Glomerular visceral epithelial cell (primary cell): ENCODE results near the gene B4GALT5.

Source experiments
- DNase-seq: peaks from one replicate; pipeline ENCODE4 v3.0.0-alpha.2; 2016; ENCODE audit errors: extremely low spot score

The B4GALT5 gene

DNA sequence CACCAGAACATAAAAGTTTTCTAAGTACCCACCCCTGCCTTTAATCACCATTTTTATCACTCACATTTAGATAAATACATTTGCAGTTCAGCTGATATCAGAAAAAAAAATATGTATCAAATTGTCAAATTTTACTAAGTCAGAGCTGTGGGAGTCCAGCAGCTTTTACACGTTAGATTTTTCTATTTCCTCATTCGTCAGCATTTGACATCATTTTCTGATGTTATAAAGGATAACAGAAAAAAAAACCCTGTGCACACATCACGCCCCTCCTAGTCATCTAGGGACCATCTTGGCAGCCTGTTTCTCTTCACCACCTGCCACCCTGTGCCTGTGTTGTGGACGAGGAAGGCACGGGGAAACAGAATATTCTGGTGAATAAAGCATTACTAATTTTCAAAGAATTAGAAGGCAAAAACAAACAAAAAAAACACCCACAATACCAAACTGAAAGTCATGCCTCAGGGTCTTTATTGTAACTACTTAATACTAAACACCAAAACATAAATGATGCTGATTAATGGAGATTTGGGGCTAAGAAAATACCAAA, 12.4 kb downstream of the B4GALT5 start:
- no peak for DNase-seq

DNA sequence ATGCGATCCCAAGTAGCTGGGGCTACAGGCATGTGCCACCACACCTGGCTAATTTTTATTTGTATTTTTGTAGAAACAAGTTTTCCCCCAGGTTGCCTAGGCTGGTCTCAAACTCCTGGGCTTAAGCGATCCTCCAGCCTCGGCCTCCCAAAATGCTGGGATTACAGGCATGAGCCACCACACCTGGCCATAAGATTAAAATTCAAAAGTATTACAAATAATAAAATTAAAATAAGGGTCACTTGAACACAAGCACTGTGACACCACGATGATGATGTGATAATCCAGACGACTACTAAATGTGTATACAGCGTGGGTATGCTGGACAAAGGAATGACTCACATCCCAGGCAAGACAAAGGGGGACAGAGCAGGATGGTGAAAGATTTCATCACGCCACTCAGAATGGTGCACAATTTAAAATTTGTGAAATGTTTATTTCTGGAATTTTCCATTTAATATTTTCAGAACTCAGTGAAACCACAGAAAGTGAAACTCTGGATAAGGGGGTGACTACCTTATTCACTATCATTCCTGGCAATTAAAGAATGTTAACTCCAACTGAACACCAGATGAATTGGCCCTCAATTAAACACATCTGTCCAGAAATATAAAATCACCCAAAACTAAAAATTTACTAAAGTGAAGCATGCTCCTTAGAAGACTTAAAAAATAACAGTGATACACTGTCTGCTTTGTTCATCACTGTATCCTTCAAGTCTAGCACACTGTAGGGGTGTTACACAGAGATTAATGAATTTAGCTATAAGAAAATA, 13.1 kb downstream of the B4GALT5 start:
- DNase-seq, result peak; percentile 71

DNA sequence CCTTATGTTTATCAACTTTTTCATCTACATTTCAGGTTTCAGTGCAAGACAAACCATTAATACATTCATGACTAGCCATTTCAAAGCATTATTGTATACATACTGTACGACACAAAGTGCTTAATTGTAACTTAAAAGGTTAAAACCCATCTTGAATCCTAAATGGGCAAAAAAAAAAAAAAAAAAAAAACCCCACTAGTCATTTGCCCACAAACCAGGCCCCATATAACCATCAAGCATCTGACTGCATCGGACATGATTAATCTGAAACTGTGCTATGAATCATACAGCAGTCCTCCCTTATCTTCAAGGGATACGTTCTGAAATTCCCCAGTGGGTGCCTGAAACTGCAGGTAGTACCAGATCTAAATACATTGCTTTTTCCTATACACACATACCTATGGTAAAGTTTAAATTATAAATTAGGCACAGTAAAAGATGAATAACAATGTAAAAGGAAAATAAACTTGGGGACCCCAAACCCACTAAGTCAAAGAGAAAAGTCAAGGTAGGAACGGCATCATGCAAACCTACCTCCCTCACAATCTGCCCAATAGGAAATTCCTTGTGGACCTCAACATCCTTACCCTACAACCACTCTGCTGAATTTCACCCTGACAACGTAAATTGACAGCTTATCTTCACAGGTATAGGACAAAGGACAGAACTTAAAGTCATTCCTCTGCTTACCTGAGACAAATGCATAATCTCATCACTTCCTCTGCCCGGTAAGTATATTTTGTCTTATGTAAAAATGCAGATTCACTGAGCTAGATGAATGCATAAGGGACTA, 14.3 kb downstream of the B4GALT5 start:
- DNase-seq, result peak; percentile 78

DNA sequence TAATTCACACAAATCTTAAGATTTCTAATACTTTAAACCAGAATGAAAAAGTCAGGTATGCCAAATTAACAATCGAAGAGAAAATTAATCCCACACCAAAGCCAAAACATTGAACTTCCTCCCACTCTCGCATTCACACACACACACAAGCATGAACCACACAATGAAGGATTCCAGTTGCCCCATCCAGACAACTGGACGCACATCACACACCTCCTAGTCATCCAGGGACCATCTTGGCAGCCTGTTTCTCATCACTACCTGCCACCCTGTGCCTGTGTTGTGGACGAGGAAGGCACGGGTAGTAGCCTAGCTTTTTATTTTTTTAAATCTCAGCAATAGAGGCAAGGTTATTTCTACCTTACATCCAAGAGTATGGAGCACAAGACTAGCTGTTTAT, 15.2 kb downstream of the B4GALT5 start:
- no peak for DNase-seq

DNA sequence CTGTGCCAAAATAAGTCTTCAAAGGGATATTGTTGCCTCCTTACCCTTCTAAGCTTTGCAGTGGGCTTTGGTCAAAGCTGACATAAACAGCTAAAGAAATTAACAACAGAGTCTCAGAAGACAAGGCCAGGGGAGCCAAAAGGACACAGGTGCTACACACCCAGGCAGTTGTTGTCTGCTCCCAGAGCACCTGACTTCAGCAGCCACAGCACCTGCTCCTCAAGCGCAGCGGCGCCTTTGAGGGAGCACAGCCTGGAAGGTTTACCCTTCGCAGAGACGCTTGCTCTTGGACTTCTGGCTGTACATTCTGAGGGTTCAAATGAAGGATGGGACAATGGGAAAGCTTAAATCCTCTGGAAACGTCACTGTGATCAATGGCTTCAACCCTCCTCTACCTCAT, 16.6 kb downstream of the B4GALT5 start:
- no peak for DNase-seq

DNA sequence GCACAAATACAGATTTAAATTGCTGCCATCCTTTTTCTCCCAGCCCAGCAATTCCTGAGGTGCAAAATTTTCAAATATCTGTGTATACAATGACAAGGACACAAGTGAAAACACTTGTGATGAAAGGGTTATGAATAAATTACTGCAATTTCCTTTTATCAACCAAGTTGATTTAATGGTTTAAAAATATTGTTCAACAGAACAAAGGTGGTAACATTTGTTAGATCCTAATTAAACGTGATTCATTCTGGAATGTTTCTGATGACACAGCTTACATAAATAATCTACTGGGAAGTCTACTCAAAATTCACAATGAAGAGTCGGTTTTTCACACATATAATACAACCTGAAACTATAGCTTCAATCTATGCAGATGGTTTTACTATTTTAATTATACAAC, 17.1 kb downstream of the B4GALT5 start:
- DNase-seq, result no peak

DNA sequence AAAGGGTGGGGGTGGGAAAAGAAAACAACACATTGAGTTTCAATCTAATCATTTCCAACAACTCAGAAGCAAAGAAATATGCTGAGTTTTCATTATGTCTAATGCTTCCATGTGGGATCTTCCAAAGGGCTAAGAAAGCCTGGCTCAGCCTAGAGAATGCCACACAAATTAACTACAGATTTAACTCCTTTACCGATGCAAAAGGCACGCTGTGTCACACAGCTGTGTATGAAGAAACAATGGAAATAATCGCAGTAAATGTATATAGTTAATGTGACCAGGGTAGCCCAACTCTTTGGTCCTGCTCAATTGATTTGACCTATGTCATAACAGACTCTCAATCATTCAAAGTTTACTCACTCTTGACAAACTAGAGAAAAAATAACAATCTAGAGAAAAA, 17.8 kb downstream of the B4GALT5 start:
- DNase-seq, result no peak

DNA sequence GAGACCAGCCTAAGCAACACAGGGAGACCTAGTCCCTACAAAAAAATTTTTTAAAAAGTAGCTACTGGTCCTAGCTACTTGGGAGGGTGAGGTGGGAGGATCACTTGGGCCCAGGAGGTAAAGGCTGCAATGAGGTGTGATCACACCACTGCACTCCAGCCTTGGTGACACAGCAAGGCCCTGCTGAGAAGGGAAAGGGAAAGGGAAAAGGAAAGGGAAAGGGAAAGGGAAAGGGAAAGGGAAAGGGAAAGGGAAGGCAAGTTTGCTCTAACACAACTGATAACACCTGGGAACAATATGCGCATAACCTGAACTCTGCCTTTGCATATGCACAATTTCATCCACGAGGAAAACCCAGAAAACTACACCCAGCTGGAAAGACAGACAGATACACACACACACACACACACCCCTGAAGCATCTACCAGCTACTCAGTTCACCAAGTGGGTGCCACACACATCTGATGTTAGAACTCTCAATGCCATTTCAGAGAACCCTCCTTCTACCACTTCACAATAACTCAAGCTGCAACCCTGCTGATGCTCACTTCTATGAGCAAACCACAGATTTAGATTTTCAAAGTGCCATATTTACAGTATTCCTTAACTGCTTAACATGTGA, 19.1 kb downstream of the B4GALT5 start:
- DNase-seq, result no peak

DNA sequence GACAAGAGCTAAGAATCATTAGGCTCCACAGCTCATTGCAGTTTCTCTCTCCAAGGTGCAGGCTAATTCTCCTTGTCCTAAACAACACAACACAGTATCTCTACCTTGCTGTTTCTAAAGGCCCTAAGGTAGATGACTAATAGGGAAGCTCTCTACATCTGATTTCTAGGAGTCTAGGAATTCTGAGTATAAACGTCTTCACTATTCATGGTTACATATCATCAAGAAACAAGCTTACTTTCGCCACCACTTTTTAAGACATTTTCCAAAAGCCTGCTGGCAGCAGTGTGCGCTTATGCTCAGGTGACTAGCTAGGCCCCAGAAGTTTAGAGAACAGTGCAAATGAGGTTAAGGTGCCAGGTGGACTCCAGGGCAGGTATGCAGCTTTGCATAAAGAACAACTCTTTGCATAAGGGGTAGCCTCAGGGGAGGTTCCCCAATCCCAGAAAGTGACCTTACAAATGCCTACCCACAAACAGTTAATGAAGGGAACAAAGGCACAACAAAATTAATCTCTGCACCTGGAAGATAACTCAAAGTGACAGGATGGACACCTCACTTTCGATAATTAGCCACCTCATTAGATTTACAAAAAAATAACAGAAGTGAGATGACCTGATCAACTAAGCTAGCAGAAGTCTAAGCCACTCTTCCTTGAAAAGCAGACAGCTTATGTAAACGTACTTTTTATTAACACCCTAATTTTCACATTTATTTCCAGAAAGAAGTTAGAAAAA, 20.1 kb downstream of the B4GALT5 start:
- DNase-seq, result no peak

DNA sequence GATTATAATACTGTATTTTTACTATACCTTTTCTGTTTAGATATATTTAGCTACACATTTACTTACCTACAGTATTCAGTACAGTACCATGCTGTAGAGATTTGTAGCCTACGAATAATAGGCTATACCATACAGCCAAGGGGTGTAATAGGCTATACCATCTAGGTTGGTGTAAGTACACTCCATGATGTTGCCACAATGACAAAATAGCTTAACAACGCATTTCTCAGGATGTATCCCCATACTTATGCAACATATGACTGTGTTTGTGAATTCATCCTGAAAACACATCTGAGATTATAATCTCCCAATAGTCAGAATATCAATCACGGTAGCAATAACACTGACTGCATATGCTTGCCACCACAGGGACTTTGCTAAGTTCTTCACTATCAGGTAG, 20.7 kb downstream of the B4GALT5 start:
- DNase-seq, result no peak

DNA sequence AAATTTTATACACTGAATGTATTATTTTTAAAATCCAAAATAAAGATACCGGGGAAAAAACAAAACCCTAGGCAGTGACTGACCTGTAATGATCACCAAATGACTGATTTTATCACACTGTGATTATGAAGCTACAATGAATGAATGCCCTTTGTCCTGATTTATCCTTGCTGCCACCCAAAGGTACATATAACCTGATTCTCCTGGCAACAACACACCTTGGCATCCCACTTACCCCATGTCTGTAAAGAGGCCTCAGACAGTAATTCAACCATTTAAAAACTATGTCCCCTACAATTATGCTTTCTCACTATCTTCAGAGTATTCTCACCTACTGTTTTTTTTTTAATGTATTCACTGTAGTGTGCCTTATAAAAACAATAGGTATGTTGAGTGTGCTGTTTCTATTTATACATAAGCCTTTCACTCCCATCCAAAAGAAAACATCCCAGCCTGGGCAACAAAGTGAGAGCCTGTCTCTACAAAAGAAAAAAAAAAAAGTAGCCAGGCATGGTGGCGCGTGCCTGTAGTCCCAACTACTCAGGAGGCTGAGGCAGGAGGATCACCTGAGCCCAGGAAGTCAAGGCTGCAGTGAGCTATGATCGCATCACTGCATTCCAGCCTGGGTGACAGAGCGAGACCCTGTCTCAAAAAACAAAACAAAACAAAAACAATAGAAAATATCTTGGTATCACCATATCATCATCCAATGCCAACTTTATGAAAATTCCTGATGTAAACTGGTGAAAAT, 21.7 kb downstream of the B4GALT5 start:
- DNase-seq, result no peak

DNA sequence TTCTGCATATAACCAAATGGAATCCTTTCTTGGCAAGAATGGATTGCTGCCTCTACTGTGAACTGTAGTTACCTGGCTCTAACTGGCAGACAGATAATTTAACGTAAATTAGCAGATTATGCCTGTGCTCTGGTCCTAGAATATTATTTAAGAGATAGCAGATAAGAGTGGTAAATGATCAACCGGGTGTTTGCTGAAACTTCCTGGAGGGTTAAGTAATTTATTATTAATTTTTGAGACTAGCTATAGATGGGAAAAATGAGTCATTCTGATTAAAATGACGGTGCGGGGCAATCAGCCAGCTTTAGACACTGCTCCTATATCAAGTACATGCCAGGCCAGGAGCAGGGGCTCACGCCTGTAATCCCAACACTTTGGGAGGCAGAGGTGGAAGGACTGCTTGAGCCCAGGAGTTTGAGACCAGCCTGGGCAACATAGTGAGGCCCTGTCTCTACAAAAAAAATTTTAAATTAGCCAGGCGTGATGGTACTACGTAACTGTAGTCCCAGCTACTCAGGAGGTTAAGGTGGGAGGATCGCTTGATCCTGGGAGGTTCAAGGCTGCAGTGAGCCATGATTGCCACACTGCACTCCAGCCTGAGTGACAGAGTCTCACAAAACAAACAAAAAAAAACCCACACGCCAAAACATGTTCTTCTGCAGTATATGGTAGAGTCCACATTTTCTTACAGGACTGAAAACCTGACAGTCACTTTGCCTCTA, 22.6 kb downstream of the B4GALT5 start:
- peak; percentile 88 for DNase-seq

DNA sequence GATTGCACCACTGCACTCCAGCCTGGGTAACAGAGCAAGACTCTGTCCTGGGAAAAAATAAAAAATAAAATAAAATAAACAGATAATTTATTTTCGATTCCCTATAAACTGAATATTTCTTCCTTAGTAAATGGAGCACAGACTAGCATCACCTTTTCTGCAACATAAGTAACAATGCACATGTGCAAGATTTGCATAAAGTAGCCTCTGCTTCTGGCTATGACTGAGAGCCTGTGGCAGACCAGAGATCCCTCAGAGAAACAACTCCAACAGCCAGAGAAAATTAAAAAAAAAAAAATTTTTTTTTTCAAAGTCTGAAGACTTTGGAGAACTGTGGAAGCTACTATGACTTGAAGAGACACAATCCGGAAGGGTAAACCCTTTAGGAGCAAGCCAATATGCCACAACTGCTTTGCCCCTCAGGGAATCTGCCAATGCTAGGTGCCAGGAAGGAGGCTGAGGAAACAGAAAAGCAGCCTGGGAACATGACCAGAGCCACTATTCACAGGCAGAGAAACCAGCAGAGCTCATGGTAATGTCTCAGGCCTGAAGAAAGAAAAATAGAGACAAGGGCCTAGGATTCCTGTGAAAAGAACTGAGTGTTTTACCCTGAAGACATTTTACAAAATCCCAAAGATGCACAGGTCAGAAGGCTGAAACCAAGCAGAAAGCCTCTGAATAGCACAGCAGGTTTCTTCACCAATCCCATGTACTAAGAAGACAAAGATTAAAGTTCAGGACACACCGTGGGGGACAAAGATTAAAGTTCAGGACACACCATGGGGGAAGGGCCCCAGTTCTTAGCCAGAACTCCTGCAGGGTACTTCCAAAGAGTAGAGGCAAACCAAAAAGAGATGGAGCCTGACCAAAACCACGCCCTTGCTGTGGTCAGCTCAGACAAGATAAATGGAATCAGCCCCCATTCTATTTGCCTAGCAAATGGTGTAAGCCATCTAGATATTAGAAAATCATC, 25.8 kb downstream of the B4GALT5 start:
- DNase-seq, result no peak

DNA sequence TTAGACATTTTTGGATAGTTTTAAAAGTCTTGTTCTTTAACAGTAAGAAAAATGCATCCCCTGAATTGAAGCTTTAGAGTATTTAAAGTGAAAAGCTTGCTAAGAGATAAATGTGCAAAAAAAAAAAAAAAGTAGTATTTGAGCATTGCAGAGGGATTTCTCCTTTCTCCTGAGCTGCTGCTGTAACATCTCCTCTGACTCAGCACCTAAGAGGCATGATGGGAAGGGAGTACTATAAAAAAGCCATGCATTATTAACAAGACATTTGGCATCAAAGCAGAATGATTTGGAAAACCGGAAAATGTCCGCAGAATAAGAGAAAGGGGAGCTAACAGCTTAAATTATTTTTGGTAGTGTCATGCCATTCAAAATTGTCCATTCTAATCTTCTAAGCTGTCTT, 27.9 kb downstream of the B4GALT5 start:
- peak; percentile 55 for DNase-seq

DNA sequence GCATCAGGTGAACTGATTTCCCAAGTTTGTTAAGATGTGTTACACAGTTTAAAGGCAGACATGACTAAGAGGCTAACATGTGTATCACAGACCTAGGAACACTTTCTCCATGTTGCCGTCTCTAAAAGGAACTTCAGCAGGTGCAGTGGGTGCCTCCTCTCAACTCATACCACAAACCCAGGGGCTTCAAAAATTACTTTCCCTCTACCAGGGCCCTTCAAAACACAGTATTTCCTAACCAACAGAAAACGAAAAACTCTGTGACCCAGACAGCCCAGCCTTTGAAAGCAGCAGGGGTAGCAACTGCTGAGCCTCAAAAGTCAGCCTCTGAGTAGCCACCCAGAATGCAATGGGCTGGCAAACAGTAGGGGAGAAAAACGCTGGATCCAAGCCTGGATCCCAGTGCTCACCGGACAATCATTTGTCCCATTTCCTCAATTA, 28.5 kb downstream of the B4GALT5 start:
- no peak for DNase-seq

DNA sequence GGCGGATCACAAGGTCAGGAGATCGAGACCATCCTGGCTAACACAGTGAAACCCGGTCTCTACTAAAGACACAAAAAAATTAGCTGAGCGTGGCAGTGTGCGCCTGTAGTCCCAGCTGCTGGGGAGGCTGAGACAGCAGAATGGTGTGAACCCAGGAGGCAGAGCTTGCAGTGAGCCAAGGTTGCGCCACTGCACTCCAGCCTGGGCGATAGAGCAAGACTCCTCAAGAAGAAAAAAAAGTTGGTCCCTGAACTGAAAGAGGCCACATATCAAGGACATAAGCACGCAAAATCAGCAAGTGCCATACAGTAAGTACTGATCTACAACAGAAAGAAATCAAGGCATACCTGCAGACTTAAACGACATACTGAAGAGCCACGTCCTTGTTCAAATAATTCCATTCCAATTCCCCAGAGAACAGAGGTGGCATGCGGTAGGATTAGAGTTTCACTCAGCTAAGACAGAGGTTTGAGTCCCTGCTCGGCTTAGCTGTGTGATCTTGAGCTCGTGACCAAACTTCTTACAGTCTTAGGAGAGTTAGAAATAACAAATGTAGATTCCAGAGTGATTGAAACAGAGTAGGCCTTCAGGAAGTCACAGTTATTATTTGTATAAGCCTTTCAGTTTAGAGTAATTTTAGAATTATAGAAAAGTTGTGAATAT, 29.2 kb downstream of the B4GALT5 start:
- DNase-seq, result no peak

DNA sequence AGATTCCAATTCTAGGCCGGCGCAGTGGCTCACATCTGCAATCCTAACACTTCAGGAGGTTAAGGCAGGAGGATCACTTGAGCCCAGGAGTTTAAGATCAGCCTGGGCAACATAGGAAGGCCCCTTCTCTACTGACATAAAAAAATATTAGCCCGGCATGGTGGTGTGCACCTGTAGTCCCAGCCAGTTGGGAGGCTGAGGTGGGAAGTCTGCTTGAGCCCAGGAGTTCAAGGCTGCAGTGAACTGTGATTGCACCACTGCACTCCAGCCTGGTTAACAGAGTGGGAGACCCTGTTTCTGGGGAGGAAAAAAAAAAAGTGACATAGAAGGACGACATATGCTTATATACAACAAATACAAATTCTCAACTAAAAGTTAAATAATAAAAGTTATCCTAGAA, 30.9 kb downstream of the B4GALT5 start:
- DNase-seq, result no peak

DNA sequence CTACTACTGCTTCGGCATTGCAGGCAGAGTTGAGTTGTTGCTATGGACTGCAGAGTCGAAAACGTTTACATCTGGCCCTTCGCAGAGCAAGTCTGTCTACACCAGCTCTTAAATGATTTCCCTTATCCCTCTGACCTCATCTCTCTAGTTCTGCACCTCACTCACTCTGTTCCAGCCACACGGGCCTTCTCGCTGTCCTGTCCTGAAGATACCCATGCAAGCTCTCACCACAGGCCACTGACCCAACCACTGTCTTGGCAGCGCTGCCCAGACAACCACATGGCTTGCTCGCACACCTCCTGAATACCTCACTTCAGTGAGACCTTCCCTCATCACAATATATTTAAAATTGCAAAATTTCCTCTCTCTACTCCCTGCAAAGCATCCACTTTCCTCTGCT, 31.4 kb downstream of the B4GALT5 start:
- DNase-seq, result peak; percentile 75

DNA sequence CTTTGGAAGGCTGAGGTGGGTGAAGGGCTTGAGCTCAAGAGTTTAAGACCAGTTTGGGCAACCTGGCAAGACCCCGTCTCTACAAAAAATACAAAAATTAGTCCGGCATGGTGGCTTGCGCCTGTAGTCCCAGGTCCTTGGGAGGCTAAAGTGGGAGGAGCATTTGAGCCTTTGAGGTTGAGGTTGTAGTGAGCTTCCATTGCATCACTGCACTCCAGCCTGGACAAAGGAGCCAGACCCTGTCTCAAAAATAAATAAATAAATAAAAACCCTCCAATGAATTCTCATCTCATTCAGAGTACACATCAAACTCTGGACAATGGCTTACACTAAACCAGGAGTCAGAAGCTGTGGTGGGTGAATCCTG, 31.8 kb downstream of the B4GALT5 start:
- no peak for DNase-seq
